Spleen (tissue), 11 donors: ENCODE results near the gene C16orf90. TPM values are rescaled to one million over a fixed set of nuclear protein-coding genes. Genes with fewer than 3 reads are reported as not detected.

ENCODE experiments used
- DNase-seq: peaks from one replicate; pipeline ENCODE4 v3.0.0-alpha.2; 2020
- H3K27ac ChIP-seq, 8 donors: fragments of 200-600 bp; sonication (generic) in 7 of 8; 1 replicate in 4 of 8; 2 replicates in 4 of 8; pipeline versions ENCODE4 v1.5.0 to v1.8.0; 2016 to 2021; ENCODE audit warnings: inconsistent platforms in 4 of 8, mild to moderate bottlenecking in 4 of 8, moderate library complexity in 1 of 8
- H3K27me3 ChIP-seq, 7 donors: fragments of 200-600 bp; sonication (generic) in 6 of 7; replicated peaks in 1 of 7; 1 replicate in 4 of 7; 2 replicates in 3 of 7; pipeline versions ENCODE4 v1.5.0 to v1.8.0; 2016 to 2021; ENCODE audit warnings: inconsistent platforms in 3 of 7, mild to moderate bottlenecking in 1 of 7
- H3K36me3 ChIP-seq, 6 donors: fragments of 200-600 bp; sonication (generic) in 5 of 6; 1 replicate in 4 of 6; 2 replicates in 2 of 6; pipeline versions ENCODE4 v1.5.0 to v1.8.0; 2016 to 2021; ENCODE audit warnings: inconsistent platforms in 2 of 6
- H3K4me1 ChIP-seq, 6 donors: fragments of 200-600 bp; sonication (generic) in 5 of 6; 1 replicate in 3 of 6; 2 replicates in 3 of 6; pipeline versions ENCODE4 v1.5.0 to v1.8.0; 2016 to 2021; ENCODE audit warnings: inconsistent platforms in 3 of 6
- H3K4me3 ChIP-seq, 8 donors: fragments of 200-600 bp; sonication (generic) in 7 of 8; 1 replicate in 4 of 8; 2 replicates in 4 of 8; pipeline versions ENCODE4 v1.5.0 to v1.8.0; 2016 to 2021; ENCODE audit warnings: inconsistent platforms in 4 of 8, mild to moderate bottlenecking in 4 of 8, moderate library complexity in 2 of 8
- H3K9me3 ChIP-seq, 8 donors: fragments of 200-600 bp; sonication (generic) in 7 of 8; 1 replicate in 4 of 8; 2 replicates in 4 of 8; pipeline versions ENCODE4 v1.5.0 to v1.8.0; 2016 to 2021; ENCODE audit warnings: inconsistent platforms in 4 of 8
- CTCF ChIP-seq, 11 experiments: fragments of 200-600 bp in 7 of 11; fragments of 450-650 bp in 4 of 11; sonication (generic) in 4 of 11; IDR thresholded peaks in 8 of 11; conservative IDR thresholded peaks in 3 of 11; 1 replicate in 7 of 11; 2 replicates in 4 of 11; pipeline versions ENCODE4 v1.4.0 to v1.8.0; 2016 to 2021; ENCODE audit warnings: antibody characterized with exemption in 11 of 11, inconsistent platforms in 4 of 11, mild to moderate bottlenecking in 1 of 11
- POLR2A ChIP-seq, 3 donors: fragments of 450-650 bp; IDR thresholded peaks; one replicate each; pipeline ENCODE4 v1.5.1; 2017; ENCODE audit warnings: antibody characterized with exemption in 3 of 3, mild to moderate bottlenecking in 1 of 3
- POLR2AphosphoS5 ChIP-seq, 3 donors: sonication (generic); formaldehyde crosslinking; IDR thresholded peaks; one replicate each; pipeline ENCODE4 v1.5.1; 2017; ENCODE audit warnings: antibody characterized with exemption in 3 of 3
- WGBS, 5 donors: extraction: QIAGEN DNeasy Blood & Tissue Kit in 3 of 5; methylation state at CpG; one replicate each; pipeline versions ENCODE4 v1.1.5 to v1.1.7; 2013 to 2018; 5-methylcytosine and 5-hydroxymethylcytosine counted together
- intact Hi-C: fragments of 100-400 bp; cut with DNase I; formaldehyde crosslinking; loops from one replicate; pipeline ENCODE4 v1.15.0; 2023; ENCODE audit warnings: low total_unique reads
- polyA plus RNA-seq, 3 donors: library from polyadenylated mRNA; stranded (reverse); fragments of 200-250 nt; gene quantifications; one replicate each; pipeline ENCODE4 v1.2.1, GENCODE V29; 2013
- total RNA-seq, 7 donors: library from RNA; depleted of rRNA in 3 of 7; stranded (reverse); fragments of >200 nt in 3 of 7; fragmentation: NEBNext Ultra II Directional in 4 of 7; extraction: Animal tissue kit (Norgen Biotek cat#: 25700) in 4 of 7; gene quantifications; one replicate each; pipeline versions ENCODE4 v1.1.0 to v1.2.1, GENCODE V29; 2016 to 2021
- donor health status: healthy with polysubstance abuse.
- donor health status: DM: no; HTN: no; CAD: no; lungs with moderate emphysema.
- donor health status: DM: no; HTN: no; CAD: no.
- donor health status: Bipolar disorder and iron deficiency.
- donor health status: healthy.
- donor health status: DM: no; HTN: no; CAD: no.
- donor health status: DM: yes; HTN: yes; CAD: no.

C16orf90 gene
- total and polyA plus RNA-seq, 10 donors, result not detected

GRCh38 chr16:3471518-3472176, 23.6 kb downstream of the C16orf90 start:
- TF ChIP-seq POLR2A (IDR thresholded peaks at IDR 0.05) (no peak), CTCF (IDR thresholded peaks at IDR 0.05 in 8 of 11, conservative IDR thresholded peaks at IDR 0.05 in 3 of 11) (no peak), POLR2AphosphoS5 (IDR thresholded peaks at IDR 0.05) (no peak)
- WGBS, 5 donors, result 88 to 93% (median 92%) methylated on average over 16 to 20 of the region's 20 CpGs
- Histone ChIP-seq H3K27me3 (no peaks in the 10 kb centered on the region), H3K4me3 (no peak overlapping the region), H3K4me1 (peaks cover 0 to 91% (median 42%) of the 10 kb centered on the region in 6 donors), H3K9me3 (peaks cover 0 to 5% (median 0%) of the 10 kb centered on the region in 8 donors), H3K36me3 (peaks cover 0 to 95% (median 6%) of the 10 kb centered on the region in 6 donors), H3K27ac (no peak overlapping the region)
- intact Hi-C loops, result no loop called here
- DNase-seq, result no peak

GRCh38 chr16:3470723-3471122, 24.6 kb downstream of the C16orf90 start:
- Histone ChIP-seq H3K27ac (no peak overlapping the region), H3K4me1 (peaks cover 0 to 93% (median 44%) of the 10 kb centered on the region in 6 donors), H3K27me3 (no peaks in the 10 kb centered on the region), H3K9me3 (peaks cover 0 to 5% (median 0%) of the 10 kb centered on the region in 8 donors), H3K36me3 (peaks cover 0 to 95% (median 12%) of the 10 kb centered on the region in 6 donors), H3K4me3 (no peak overlapping the region)
- DNase-seq, result peak; percentile 47
- WGBS, 5 donors, result 85 to 95% (median 87%) methylated on average over 9 of the region's 9 CpGs
- intact Hi-C loops, result no loop called here
- TF ChIP-seq CTCF (IDR thresholded peaks at IDR 0.05 in 8 of 11, conservative IDR thresholded peaks at IDR 0.05 in 3 of 11) (no peak), POLR2AphosphoS5 (IDR thresholded peaks at IDR 0.05) (no peak), POLR2A (IDR thresholded peaks at IDR 0.05) (no peak)

GRCh38 chr16:3469736-3470135, 25.6 kb downstream of the C16orf90 start:
- no peak for TF ChIP-seq CTCF (IDR thresholded peaks at IDR 0.05 in 8 of 11, conservative IDR thresholded peaks at IDR 0.05 in 3 of 11)
- TF ChIP-seq POLR2AphosphoS5 (IDR thresholded peaks at IDR 0.05), result peak in 1 of 3 donors; percentile 25
- peak; percentile 61 for DNase-seq
- intact Hi-C loops, result loop anchor here (10.0 kb wide), 1 partner anchor 195 kb away; no protein-coding TSS in a partner anchor

GRCh38 chr16:3468501-3468900, 26.8 kb downstream of the C16orf90 start:
- TF ChIP-seq POLR2AphosphoS5 (IDR thresholded peaks at IDR 0.05) (peak in 1 of 3 donors; percentile 23), CTCF (IDR thresholded peaks at IDR 0.05 in 8 of 11, conservative IDR thresholded peaks at IDR 0.05 in 3 of 11) (no peak), POLR2A (IDR thresholded peaks at IDR 0.05) (no peak)
- Histone ChIP-seq H3K9me3 (peaks cover 0 to 5% (median 0%) of the 10 kb centered on the region in 8 donors), H3K4me1 (peaks cover 10 to 95% (median 52%) of the 10 kb centered on the region in 6 donors), H3K27me3 (no peaks in the 10 kb centered on the region), H3K27ac (no peak overlapping the region), H3K36me3 (peaks cover 0 to 86% (median 15%) of the 10 kb centered on the region in 6 donors), H3K4me3 (no peak overlapping the region)
- DNase-seq, result no peak
- 75 to 87% (median 84%) methylated on average over 3 to 15 of the region's 15 CpGs for WGBS, 5 donors
- intact Hi-C loops, result loop anchor here (10.0 kb wide), 1 partner anchor 194 kb away; no protein-coding TSS in a partner anchor

More at GRCh38 chr16:3469736-3470135, 25.6 kb downstream of the C16orf90 start:
- no peak overlapping the region for H3K4me3 ChIP-seq
- WGBS, 5 donors, result 90 to 96% (median 94%) methylated on average over 6 to 7 of the region's 7 CpGs
- no peaks in the 10 kb centered on the region for H3K27me3 ChIP-seq
- no peak overlapping the region for H3K27ac ChIP-seq
- peaks cover 0 to 95% (median 46%) of the 10 kb centered on the region in 6 donors for H3K4me1 ChIP-seq
- peaks cover 0 to 5% (median 0%) of the 10 kb centered on the region in 8 donors for H3K9me3 ChIP-seq
- H3K36me3 ChIP-seq, result peaks cover 0 to 96% (median 15%) of the 10 kb centered on the region in 6 donors
